Measurements from ENCODE around the gene TBC1D22A. TPM values are rescaled to one million over a fixed set of nuclear protein-coding genes. Genes with fewer than 3 reads are reported as not detected.

Gene TBC1D22A
- total RNA-seq, 1 experiment from 2014 or later, result 20.9 TPM

GRCh38 chr22:47187176-47187957 is 424.9 kb downstream of the TBC1D22A start:
- H3K27ac ChIP-seq (ENCODE audit: low read depth, low read length), result no peak overlapping the region
- H3K27me3 ChIP-seq (ENCODE audit: insufficient read depth, low read length), result no peaks in the 10 kb centered on the region
- no peak for DNase-seq (ENCODE audit: low read depth, low spot score)
- BruUV-seq (replicated peaks), result no TSS peak
- H4K20me1 ChIP-seq (ENCODE audit: insufficient read depth), result no peaks in the 10 kb centered on the region
- POLR2A ChIA-PET, result no interaction called here
- no peak overlapping the region for H3K4me2 ChIP-seq (ENCODE audit: low read length)
- no peak for ATAC-seq
- intact Hi-C loops (cut with micrococcal nuclease), result no loop called here
- no peaks in the 10 kb centered on the region for H3K4me1 ChIP-seq (ENCODE audit: control insufficient read depth in 1 of 2, insufficient read depth in 2 of 2, low read length in 2 of 2)
- H3K4me3 ChIP-seq (replicated peaks in 1 of 2; ENCODE audit: low read depth in 1 of 2, low read length in 2 of 2), result no peak overlapping the region
- H3K9me3 ChIP-seq (ENCODE audit: control insufficient read depth in 1 of 2, insufficient read depth in 1 of 2, low read depth in 1 of 2, low read length in 2 of 2), result no peaks in the 10 kb centered on the region
- no peaks in the 10 kb centered on the region for H3K79me2 ChIP-seq (ENCODE audit: insufficient read depth, low read length)
- H3K9ac ChIP-seq (ENCODE audit: low read length), result no peak overlapping the region
- CTCF ChIA-PET, result no interaction called here
- RAD21 ChIA-PET (ENCODE audit: low non-redundant PET in 1 of 2, low total read pairs in 2 of 2, uncharacterized antibody in 2 of 2, unreplicated experiment in 2 of 2), result no interaction called here
- no peaks in the 10 kb centered on the region for H3K36me3 ChIP-seq (ENCODE audit: control insufficient read depth in 1 of 2, insufficient read depth in 2 of 2, low read length in 2 of 2)
- TF ChIP-seq EGR1 (IDR thresholded peaks at IDR 0.05; ENCODE audit: low read depth), result no peak
- H2AFZ ChIP-seq (ENCODE audit: low read depth, low read length, poor library complexity, severe bottlenecking), result no peak overlapping the region
- no peaks in the 10 kb centered on the region for H3K9me2 ChIP-seq (ENCODE audit: insufficient read depth)

GRCh38 chr22:47188261-47189055 is 426.0 kb downstream of the TBC1D22A start:
- Histone ChIP-seq H3K9me2 (ENCODE audit: insufficient read depth) (no peaks in the 10 kb centered on the region), H3K79me2 (ENCODE audit: insufficient read depth, low read length) (no peaks in the 10 kb centered on the region), H3K4me2 (ENCODE audit: low read length) (no peak overlapping the region), H3K4me1 (ENCODE audit: control insufficient read depth in 1 of 2, insufficient read depth in 2 of 2, low read length in 2 of 2) (peaks cover under 1 to 2% of the 10 kb centered on the region in 2 experiments; a peak in 3 of 4 replicates), H3K27ac (ENCODE audit: low read depth, low read length) (no peak overlapping the region), H3K9ac (ENCODE audit: low read length) (no peak overlapping the region), H3K9me3 (ENCODE audit: control insufficient read depth in 1 of 2, insufficient read depth in 1 of 2, low read depth in 1 of 2, low read length in 2 of 2) (no peaks in the 10 kb centered on the region), H3K36me3 (ENCODE audit: control insufficient read depth in 1 of 2, insufficient read depth in 2 of 2, low read length in 2 of 2) (no peaks in the 10 kb centered on the region), H4K20me1 (ENCODE audit: insufficient read depth) (no peaks in the 10 kb centered on the region), H3K4me3 (replicated peaks in 1 of 2; ENCODE audit: low read depth in 1 of 2, low read length in 2 of 2) (no peak overlapping the region), H2AFZ (ENCODE audit: low read depth, low read length, poor library complexity, severe bottlenecking) (no peak overlapping the region), H3K27me3 (ENCODE audit: insufficient read depth, low read length) (no peaks in the 10 kb centered on the region)
- intact Hi-C loops (cut with micrococcal nuclease), result no loop called here
- no TSS peak for BruUV-seq (replicated peaks)
- TF ChIP-seq ZBTB33 (IDR thresholded peaks at IDR 0.05; ENCODE audit: extremely low read depth, insufficient replicate concordance, low read length), result no peak
- no peak for DNase-seq (ENCODE audit: low read depth, low spot score)
- ChIA-PET POLR2A (no interaction called here), RAD21 (ENCODE audit: low non-redundant PET in 1 of 2, low total read pairs in 2 of 2, uncharacterized antibody in 2 of 2, unreplicated experiment in 2 of 2) (no interaction called here), CTCF (no interaction called here)
- no peak for ATAC-seq
